ENCODE data around the gene CCDC179.

The CCDC179 gene

DNA sequence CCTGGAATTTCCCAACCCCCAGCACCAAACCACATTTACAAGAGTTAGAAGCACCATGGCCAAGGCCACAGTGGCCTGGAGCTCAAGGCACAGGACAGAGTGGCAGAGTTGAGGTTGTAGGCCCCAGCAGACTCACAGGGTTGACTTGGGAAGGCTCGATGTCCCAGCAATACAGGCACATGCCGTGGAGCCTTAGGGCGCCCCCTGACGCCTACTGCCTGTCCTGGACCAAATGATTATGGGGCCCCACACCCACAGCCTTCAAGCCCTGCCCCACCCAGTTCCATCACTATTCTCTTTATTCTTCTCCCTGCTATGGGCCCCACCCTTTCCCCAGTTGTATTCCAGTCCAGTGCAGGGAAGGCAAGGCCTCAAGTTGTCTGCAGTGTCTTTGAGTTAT, at the start of gene CCDC179:
Gene CCDC179 (minus strand): TSS at position 234 of the 400 bp plus-strand sequence. CDS start 53 bp downstream, at position 181.
- Histone ChIP-seq H3K4me1 (ENCODE audit: insufficient read depth, poor library complexity, severe bottlenecking) (no peaks in the 10 kb centered on the region), H3K27ac (ENCODE audit: poor library complexity, severe bottlenecking) (no peak within 1 kb of the TSS), H3K36me3 (ENCODE audit: low read depth) (no peaks in the 10 kb centered on the region), H3K27me3 (ENCODE audit: insufficient read depth, poor library complexity, severe bottlenecking) (no peaks in the 10 kb centered on the region), H3K9me3 (ENCODE audit: severe bottlenecking) (no peaks in the 10 kb centered on the region), H3K4me3 (ENCODE audit: severe bottlenecking) (no peak within 1 kb of the TSS)
- TF ChIP-seq, protein P1, sequence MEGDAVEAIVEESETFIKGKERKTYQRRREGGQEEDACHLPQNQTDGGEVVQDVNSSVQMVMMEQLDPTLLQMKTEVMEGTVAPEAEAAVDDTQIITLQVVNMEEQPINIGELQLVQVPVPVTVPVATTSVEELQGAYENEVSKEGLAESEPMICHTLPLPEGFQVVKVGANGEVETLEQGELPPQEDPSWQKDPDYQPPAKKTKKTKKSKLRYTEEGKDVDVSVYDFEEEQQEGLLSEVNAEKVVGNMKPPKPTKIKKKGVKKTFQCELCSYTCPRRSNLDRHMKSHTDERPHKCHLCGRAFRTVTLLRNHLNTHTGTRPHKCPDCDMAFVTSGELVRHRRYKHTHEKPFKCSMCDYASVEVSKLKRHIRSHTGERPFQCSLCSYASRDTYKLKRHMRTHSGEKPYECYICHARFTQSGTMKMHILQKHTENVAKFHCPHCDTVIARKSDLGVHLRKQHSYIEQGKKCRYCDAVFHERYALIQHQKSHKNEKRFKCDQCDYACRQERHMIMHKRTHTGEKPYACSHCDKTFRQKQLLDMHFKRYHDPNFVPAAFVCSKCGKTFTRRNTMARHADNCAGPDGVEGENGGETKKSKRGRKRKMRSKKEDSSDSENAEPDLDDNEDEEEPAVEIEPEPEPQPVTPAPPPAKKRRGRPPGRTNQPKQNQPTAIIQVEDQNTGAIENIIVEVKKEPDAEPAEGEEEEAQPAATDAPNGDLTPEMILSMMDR (IDR thresholded peaks at IDR 0.05; ENCODE audit: poor library complexity, severe bottlenecking): no peak
- no peak for DNase-seq (ENCODE audit: low spot score)
- no peak for ATAC-seq (ENCODE audit: low read depth)

DNA sequence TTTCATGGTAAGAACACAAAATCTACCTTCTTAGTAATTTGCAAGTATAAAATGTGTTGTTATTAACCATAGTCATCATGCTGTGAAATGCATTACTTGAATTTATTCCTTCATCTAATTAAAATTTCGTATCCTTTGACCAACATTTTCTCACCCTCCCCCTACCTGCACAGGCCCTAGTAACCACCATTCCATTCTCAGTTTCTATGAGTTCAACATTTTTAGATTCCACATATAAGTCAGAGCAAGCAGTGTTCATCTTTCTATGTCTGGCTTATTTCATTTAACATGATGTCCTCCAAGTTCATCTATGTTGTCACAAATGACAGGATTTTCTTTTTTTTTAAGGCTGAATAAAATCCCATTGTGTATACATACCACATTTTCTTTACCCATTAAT, 43.5 kb upstream of the CCDC179 start:
- Histone ChIP-seq H3K36me3 (ENCODE audit: low read depth) (no peaks in the 10 kb centered on the region), H3K27ac (ENCODE audit: poor library complexity, severe bottlenecking) (no peak overlapping the region), H3K4me1 (ENCODE audit: insufficient read depth, poor library complexity, severe bottlenecking) (no peaks in the 10 kb centered on the region), H3K27me3 (ENCODE audit: insufficient read depth, poor library complexity, severe bottlenecking) (no peaks in the 10 kb centered on the region), H3K9me3 (ENCODE audit: severe bottlenecking) (no peaks in the 10 kb centered on the region), H3K4me3 (ENCODE audit: severe bottlenecking) (no peak overlapping the region)
- TF ChIP-seq, protein P1 (IDR thresholded peaks at IDR 0.05; ENCODE audit: poor library complexity, severe bottlenecking): no peak
- DNase-seq (ENCODE audit: low spot score) (no peak), ATAC-seq (ENCODE audit: low read depth) (no peak)

DNA sequence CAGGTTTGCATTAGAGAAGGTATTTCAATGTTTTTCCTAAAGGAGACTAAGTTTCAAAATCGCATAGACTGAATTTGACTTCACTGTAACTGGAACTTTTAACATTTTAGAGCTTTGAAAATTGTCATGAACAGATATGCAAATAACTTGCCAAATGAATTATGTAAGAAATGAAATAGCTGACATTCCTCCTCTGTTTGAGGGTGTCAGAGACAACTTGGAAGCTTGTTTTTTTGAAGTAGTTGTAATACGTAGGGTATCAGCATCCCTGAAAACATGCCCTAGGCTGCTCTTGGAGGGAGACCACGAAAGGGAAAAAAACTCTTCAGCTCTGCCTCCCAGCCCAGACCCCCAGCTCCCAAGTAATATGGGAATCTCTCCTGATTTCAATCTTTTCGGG, 41.3 kb upstream of the CCDC179 start:
- TF ChIP-seq, protein P1 (IDR thresholded peaks at IDR 0.05; ENCODE audit: poor library complexity, severe bottlenecking): no peak
- Histone ChIP-seq H3K9me3 (ENCODE audit: severe bottlenecking) (no peaks in the 10 kb centered on the region), H3K4me3 (ENCODE audit: severe bottlenecking) (no peak overlapping the region), H3K27ac (ENCODE audit: poor library complexity, severe bottlenecking) (no peak overlapping the region), H3K27me3 (ENCODE audit: insufficient read depth, poor library complexity, severe bottlenecking) (no peaks in the 10 kb centered on the region), H3K36me3 (ENCODE audit: low read depth) (no peaks in the 10 kb centered on the region), H3K4me1 (ENCODE audit: insufficient read depth, poor library complexity, severe bottlenecking) (no peaks in the 10 kb centered on the region)
- DNase-seq (ENCODE audit: low spot score) (no peak), ATAC-seq (ENCODE audit: low read depth) (no peak)

DNA sequence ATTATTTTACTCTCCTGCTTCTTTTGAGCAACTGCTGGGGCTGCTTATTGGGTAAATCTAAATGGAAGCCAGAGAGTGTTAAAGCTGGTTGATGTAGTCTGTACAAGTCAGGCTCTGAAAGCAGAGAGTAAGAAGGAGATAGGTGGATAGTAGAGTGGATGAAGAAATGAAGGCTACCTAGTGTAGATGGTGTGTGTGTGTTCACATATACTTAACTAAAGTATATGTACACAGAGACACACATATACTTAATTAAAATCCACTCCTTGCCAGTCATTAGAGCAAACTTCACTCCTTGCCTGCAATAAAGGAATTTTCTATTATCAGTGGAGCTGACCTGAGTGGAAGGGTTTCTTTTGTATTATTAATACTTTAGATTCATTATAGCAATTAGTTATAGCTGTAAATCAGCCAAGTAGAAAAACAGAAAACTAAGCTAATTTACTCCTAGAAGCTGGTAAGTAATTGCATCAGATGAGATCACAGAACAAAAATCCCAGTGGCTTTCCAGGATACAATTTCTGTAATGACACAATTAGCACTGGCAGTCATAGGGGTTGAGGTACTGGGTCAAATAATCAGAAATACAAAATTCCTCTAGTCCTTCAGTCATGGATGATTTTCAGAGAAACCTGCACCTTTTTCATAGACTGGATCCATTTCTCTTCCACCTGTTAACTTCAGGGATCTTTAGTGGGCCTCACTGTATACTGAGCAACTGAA, 40.7 kb upstream of the CCDC179 start:
- H3K9me3 ChIP-seq (ENCODE audit: severe bottlenecking): no peaks in the 10 kb centered on the region
- no peak overlapping the region for H3K4me3 ChIP-seq (ENCODE audit: severe bottlenecking)
- H3K27me3 ChIP-seq (ENCODE audit: insufficient read depth, poor library complexity, severe bottlenecking): no peaks in the 10 kb centered on the region
- TF ChIP-seq, protein P1 (IDR thresholded peaks at IDR 0.05; ENCODE audit: poor library complexity, severe bottlenecking): no peak
- H3K4me1 ChIP-seq (ENCODE audit: insufficient read depth, poor library complexity, severe bottlenecking): no peaks in the 10 kb centered on the region
- ATAC-seq (ENCODE audit: low read depth) (no peak), DNase-seq (ENCODE audit: low spot score) (no peak)
- H3K27ac ChIP-seq (ENCODE audit: poor library complexity, severe bottlenecking): no peak overlapping the region
- no peaks in the 10 kb centered on the region for H3K36me3 ChIP-seq (ENCODE audit: low read depth)

DNA sequence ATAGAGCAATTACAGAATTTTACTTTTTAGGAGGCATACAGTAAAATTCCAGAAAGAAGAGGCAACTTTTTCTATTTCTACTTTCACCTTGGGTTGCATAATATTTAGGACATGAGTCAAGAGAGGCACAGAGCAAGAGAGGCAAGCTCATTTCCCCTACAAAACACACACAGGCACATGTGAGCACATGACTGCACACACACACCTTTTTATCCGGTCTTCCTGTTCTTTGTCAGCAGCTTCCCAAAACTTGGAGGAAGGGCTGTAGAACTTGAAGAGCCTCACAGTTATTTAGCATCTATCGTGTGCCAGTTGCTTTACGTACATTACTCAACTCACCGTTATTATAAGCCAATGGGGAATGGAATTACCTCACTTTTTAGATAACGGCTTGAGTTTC, 37.8 kb upstream of the CCDC179 start:
- H3K4me3 ChIP-seq (ENCODE audit: severe bottlenecking): no peak overlapping the region
- TF ChIP-seq, protein P1 (IDR thresholded peaks at IDR 0.05; ENCODE audit: poor library complexity, severe bottlenecking): no peak
- no peak for ATAC-seq (ENCODE audit: low read depth)
- H3K36me3 ChIP-seq (ENCODE audit: low read depth): no peaks in the 10 kb centered on the region
- H3K27me3 ChIP-seq (ENCODE audit: insufficient read depth, poor library complexity, severe bottlenecking): no peaks in the 10 kb centered on the region
- no peaks in the 10 kb centered on the region for H3K4me1 ChIP-seq (ENCODE audit: insufficient read depth, poor library complexity, severe bottlenecking)
- no peak overlapping the region for H3K27ac ChIP-seq (ENCODE audit: poor library complexity, severe bottlenecking)
- no peaks in the 10 kb centered on the region for H3K9me3 ChIP-seq (ENCODE audit: severe bottlenecking)
- DNase-seq (ENCODE audit: low spot score): no peak
